HL-60/S4 treated with phorbol 12-myristate 13-acetate at 8.2 ng/mL for 4 days and 3 days (cell line): Measurements from ENCODE around the gene GSE1.

Source experiments
- in situ Hi-C: fragments of 300-500 bp; cut with MboI; formaldehyde crosslinking; loops from 2 replicates; pipeline ENCODE4 v1.15.0; 2022; ENCODE audit warnings: low sequenced_read_pairs

The GSE1 gene

DNA sequence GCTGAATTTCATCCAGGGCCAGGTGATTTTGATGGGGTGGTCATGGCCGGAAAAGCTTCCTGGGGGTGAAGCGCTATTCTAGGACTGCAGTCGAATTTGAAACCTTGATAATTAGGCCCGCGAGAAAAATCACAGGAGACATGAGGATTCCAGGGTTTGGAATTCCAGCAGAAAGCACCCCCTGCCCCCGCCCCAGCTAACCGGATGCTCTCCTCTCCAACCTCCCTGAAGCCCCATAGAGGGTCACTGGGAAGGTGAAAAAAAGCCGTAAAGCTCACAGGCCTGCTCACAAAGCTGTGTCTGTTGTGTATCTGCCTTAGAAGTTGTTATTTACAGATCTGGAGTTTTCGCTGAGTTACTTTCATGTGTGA, 76.8 kb downstream of the GSE1 start:
- in situ Hi-C loops: no loop called here

DNA sequence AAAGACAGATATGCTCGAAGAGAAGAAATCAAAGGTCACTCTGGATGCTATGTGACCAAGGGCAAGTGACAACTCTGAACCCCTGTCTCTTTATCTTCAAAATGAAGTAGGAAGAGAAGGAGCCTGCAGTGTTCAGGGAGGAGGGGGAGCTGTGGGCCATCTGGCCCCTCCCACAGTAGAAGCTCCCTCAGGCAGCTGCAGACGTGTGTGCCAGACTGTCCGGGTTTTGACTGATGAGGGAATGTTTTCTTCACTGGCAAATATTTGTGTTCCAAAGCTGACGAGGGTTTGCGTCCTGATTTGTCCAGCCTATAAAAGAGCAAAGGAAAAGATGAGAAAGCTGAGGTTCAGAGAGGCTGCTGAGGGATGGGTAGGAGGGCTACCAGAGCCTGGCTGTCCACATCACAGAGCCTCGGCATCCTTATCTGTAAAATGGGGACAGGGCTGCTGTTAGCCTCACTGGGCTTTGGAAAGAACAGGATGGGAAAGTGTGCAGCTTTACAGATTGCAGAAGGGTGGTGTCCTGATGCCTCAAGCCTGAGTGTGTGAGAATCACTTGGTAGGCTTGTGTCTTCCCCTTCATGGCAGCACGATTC, 77.4 kb downstream of the GSE1 start:
- in situ Hi-C loops: no loop called here

DNA sequence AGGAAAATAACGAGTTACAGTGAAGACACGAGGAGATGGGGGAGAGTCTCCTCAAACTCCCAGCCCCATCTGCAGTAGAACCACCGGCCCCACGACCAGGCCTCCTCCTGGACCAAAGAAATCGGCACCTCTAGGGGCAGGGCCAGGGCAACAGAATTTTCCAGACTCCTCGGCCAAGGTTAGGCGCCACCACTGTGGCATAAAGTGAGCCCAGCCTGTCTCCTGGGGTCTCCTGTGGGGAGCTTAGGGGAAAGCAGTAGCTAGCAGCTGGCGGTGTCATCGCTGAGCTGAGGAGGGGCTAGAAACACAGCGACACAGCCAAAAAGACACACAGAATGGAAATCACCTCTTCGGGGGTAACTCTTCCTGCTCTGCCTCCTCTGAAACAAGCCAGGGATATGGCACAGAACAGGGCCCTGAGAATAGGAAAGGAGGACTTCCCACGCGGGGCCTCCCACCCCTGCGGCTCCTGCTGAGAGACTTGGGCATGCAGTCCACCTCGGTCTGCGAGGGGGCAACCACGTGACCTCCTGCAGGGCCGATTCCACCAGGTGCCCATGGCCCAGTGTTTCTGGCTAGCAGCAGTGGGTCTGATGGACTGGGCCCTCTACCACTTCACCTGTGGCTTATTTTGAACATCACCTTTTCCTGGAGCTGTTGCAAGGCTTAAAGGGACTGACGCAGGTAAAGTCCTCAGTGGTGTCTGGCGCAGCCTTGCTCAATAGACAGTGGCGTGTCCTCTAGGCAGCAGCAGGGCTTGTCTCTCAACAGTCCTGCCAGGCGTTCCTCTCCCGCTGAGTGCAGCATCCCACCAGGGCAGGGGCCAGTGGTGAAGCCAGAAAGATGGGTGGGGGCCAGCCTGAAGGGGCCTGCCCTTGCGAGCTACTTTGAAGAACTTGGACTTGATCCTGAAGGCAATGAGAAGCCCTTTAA, 82.3 kb downstream of the GSE1 start:
- in situ Hi-C loops: no loop called here

DNA sequence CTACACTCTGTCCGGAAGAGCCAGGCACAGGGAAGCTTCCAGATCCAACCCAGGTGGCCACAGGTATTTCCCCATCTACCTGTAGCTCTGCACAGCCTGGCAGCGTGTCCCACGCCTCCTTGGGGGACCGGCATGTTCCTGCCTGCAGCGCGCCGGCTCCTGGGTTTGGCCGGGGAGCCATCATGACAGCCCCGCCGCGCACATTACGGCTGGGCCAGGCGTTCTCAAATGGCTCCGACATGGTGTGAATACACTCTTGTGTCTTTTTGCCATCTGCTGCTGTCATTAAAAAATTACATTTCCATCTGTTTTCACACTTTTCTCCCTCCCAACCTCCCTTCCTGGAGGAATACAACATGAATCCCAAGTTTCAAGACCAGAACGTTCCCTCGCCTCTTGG, 83.7 kb downstream of the GSE1 start:
- in situ Hi-C loops: no loop called here

DNA sequence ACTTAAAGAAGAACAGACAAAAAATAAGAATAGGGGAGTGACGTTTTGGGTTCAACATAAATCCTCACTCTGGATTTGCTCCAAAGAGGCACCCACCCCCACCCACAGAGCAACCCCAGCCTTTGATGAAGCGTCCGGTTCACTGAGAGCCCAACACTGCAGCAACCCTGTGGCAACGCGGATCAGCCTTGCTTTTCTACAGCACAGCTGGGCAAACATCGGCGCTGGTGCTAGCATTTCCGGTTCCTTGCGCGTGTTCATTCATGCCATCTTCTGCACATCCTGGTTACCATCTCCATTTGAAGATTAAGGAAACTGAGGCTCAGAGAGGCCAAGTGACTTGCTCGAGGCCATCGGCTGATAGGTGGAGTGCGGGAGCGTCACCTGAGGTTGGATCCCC, 84.3 kb downstream of the GSE1 start:
- in situ Hi-C loops: no loop called here

DNA sequence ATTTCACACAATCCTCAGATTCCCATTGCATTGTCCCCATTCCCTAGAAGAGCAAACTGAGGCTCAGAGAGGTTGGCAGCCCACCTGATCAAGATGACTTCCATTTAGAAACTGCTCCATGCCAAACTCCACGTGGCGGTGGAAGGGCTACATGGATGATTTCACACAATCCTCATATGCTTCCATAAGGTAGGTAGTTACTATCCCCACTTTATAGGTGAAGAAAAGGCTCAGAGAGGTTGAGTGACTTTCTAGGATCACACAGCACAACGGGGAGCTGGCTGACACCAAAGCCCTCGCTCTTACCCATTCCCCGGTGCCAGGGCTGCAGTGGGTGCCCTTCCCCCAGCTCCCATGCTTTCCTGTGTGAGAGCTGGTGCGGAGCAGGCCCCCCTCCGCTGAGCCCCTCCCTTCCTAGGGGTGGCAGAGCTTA, 85.4 kb downstream of the GSE1 start:
- in situ Hi-C loops: no loop called here

DNA sequence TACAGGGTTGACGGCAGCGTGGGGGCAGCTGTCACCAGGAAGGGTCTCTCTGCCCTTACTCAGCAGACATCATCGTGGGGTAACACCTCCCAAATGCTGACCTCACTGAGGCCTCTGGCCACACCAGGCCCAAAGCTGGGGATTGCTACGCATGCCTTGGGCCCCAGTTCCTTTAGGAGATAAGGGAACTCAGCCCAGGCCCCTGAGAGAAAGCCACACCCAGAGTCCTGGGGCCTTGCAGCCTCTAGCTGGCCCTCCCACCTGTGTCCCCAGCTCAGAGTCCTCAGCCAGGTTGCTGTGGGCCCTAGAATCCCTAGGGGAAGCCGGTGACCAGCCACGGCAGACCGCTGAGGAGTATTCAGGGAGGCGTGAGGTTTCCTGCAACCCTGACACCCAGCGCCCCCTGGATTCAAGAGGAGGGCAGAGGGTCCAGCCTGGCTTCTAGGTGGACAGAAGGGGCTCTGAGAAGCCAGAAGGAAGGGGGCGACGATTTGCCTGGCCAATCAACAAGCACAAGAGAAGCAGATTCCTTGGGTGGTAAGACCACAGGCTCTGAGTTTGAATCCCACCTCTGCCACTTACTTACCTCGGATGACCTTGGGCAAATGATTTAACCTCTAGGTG, 85.9 kb downstream of the GSE1 start:
- in situ Hi-C loops: no loop called here

DNA sequence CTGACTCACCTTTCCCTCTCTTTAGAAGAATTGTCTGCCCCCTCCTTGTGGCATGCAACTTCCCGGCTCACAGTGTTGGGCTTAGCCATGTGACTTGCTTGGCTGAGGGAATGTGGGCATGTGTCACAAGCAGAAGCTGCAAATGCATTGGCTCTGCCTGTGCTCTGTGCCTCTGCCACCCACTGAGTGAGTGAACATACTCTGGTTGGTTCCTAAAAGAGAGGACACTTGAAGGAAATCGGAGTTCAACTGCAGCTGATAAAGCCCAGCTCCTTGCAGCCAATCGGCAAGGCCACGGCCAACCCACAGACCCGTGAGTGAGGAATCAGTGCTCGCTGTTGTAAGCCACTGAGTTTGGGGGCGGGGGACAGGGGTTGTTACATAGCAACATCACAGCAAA, 86.5 kb downstream of the GSE1 start:
- in situ Hi-C loops: no loop called here

DNA sequence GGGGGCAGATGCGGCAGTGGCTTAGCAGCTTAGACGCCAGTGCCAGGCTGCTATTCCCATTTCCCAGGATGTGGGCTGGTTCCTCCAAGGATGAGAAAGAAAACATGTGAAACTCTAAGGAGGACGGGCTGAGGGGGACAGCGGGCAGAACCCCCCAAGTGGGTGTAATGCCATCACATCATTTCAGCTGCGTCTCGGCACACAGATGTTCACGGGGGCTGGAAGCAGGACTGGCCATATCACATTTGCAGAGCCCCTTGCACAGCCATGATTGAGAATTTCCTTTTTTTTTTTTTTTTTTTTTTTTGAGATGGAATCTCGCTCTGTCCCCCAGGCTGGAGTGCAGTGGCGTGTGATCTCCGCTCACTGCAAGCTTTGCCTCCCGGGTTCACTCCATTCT, 90.9 kb downstream of the GSE1 start:
- in situ Hi-C loops: no loop called here

DNA sequence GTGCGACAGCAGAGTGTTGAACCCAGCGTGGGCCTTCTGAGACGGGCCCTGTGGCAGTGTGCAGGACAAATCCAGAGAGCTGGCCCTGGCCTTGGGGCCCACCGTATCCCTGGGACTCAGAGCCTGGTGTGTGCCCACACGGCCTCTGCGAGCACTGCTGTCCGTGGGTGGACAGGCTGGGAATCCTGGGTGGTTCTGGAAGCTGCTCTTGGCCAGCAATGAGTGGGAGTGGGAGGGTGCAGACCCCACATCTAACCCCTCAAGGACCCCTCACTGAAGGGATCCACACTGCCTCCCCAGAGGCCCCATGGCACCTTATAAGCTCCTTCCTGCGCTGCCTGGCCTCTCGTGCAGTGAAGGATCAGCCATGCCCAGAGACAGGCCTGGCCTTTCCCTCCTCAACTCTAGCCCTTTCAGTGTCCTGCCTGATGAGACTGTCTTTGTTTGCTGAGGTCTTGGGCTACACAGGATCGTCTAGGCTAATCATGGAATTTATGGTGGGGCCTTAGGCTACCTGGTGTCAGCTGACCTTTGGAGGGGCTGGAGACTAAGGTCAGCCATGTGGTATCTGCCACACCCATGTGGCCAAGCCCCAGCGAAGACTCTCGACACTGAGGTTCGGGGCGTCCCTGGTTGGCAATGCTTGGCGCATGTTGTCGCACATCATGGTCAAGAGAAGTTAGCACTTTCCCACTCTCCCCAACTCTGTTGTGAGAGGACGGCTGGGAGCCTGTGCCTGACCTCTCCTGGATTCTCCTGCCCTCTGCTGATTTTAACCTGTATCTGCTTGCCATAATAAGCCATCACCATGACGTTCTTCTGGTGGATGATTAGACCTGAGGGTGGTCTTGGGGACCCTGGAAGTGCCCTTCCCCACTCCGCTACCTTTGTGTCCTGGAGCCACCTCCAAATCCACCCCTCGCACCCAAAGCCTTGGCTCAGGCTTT, 92.1 kb downstream of the GSE1 start:
- in situ Hi-C loops: no loop called here

DNA sequence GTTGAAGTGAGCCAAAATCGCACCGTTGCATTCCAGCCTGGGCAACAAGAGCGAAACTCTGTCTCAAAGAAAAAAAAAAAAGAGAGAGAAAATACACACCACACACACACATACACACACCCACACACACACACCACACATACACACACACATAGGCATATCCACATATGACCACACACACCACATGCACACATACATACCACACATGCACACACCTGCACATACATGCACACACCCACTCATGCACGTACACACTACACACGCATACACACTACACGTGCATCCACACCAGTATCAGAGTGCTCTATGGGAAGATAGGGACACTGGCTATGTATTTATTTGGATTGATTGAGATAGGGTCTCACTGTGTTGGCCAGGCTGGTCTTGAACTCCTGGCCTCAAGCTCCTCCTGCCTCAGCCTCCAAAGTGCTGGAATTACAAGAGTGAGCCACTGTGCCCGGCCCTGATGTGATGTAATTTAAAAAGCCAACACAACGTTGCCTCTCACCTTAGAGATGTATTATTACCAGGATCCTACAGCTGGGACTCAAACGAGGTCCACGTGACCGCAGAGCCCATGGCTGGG, 93.4 kb downstream of the GSE1 start:
- in situ Hi-C loops: no loop called here

DNA sequence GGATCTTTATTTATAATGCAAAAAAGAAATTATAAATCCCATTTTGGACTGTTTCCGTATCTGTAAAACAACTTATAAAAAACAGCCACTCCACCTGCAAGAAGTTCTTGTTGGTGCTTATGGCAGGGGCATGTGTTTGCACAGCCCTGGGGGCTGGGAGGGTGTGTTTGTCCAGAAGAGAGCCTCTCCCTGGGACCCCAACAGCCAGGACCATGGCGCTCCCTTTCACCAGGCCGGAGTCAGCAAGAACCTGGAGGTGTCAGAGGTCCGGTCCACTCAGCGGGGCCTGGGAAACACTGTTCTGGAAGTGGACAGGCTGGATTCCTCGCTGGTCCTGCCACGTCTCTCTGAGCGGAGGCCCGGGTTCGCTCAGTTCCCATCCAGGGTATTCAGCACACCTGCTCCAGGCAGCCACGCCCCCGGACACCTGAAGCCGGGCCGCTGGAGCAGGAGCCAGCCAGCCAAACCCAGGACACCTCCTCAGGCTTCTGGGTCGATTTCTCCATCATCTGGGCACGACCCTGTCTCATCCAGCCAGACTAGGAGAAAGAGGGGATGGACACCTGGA, 94.5 kb downstream of the GSE1 start:
- in situ Hi-C loops: no loop called here

DNA sequence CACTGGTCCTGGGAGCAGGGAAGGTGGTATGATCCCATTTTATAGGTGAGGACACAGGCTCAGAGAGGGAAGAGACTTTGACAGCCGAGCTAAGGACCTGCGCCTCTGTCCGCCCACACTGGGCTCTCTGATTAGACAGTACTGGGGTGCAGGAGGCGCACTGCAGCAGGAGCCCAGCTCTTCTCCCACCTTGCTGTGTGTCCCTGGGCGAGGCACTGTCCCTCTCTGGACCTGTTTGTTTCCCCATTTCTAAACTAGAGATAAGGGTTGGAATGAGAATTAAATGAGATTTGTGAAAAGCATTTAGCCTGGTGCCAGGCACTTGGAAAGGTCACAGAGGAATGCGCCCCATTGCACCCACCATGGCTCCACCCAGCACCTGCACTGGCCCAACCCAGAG, 95.2 kb downstream of the GSE1 start:
- in situ Hi-C loops: no loop called here

DNA sequence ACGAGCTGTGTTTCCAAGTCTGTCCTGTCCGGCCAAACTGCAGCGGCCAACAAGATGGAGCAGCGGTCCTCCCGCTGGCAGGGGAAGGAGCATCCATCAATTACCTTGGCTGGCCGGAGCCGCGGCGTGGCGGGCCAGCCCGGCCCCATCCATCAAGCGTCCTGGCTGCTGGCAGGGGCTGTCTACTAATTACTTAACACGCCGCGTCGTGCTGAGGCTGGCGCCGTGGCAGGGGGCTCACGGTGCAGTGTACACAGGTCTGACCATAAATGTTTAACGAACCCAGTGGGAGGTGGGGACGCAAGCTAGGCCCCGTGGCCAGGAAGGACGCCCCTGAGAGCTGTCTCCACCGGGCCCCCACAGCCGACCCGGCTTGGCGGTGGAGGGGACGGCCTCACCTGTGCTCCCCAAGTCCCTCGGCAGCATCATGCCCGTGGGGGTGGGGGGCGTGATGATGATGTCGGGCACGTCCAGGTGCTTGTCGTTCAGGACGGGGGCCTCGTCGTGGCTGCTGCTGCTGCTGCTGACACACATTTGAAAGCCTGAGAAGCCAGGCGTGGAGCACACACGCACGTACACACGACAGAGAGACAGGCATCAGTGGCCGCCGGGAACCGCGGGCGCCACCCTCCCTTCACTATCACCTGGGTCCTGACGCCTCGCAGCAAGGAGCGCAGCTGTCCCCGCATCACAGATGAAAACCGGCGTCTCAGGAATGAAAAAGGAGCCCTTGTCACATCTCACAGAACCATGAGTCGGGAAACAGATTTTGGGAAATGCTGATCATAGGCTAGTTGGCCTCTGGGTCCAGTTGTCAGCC, 96.9 kb downstream of the GSE1 start:
- in situ Hi-C loops: no loop called here

DNA sequence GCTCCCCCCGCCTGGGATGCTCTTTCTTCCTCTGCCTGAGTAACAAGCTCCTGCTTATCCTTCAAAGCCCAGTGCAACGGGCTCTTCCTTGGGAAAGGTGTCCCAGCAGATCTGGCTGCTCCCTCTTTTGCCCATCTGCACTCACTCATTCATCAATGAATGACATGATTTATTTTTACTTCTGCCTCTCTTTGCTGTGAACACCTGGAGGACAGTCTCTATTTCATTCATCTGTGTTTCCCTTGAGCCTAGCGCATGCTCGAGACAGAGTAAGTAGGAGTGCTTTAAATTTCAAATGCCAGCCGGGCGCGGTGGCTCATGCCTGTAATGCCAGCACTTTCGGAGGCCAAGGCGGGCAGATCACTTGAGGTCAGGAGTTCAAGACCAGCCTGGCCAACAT, 97.6 kb downstream of the GSE1 start:
- in situ Hi-C loops: no loop called here

DNA sequence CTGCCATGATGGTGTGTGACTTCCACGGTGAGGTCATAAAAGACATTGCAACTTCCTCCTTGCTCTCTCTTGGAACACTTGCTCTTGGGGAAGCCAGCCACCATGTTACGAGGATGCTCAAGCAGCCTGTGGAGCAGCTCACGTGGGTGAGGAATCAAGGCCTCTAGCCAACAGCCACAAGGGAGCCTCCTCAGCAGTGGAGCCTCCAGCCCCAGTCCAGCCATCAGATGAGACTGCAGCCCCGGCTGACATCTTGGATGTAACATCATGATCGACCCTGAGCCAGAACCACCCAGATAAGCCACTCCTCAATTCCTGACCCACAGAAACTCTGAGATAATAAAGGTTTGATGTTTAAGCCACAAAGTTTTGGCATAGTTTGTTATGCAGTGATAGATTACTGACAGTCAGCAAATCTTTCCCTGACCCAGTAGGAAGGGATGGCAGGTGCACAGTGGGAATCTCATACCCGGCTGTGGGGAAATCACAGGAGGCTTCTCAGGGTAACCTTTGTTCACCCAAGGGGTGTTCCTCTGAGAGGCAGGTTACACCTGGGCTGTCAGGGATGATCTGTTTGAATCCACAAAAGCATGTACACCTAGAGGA, 99.0 kb downstream of the GSE1 start:
- in situ Hi-C loops: no loop called here

DNA sequence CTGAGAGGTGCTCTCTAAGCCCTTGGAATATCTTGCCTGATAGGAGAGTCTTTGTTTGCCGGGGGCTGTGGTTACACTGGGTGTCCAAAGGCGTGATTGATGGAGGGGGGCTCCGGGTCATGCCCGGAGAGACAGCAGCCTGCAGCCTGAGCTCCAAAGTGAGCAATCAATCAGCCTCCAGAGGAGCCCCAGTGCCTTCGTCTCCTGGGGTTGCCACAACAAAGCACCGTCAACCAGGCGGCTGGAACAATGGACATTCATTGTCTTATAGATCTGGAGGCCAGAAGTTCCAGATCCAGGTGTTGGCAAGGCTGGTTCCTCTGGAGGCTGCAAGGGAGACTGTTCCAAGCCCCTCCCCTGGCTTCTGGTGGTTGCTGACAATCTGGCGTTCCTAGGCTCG, 99.7 kb downstream of the GSE1 start:
- in situ Hi-C loops: no loop called here

DNA sequence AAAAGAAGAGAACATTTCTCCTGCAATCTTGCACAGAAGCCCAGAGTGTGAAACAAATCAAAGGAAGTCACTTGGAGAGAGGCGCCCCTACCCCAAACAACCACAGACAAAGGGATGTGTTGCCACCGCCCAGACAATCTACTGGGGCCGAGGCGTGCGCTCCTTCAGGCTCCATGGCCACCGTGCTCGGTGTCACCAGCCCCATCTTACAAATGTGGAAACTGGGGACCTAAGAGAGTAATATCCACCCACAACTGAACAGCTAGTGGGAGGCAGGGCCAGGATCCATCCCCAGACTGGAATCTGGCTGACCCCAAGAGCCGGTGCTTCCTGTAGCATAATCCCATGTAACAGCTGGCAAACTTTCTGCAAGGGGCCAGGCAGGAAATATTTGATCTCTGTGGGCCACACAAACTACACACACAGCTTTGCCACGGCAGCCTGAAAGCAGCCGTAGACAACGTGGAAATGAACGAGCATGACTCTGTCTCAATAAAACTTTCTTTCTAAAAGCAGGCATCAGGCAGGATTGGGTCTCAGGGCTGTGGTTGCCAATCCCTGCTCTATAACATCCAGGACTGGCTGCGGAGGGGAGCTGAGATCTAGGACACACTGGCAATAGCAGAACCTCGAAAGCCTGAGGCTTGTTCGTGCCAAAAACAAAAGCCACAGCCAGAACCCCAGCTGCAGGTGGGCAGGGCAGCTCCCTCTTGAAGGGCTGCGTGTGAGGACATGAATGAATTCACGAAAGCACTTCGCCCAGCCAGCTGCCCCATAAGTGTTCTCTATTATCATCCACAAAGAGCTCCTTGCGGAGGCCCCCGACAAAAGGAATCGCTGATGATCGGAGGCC, 102.3 kb downstream of the GSE1 start:
- in situ Hi-C loops: no loop called here
